ENCODE measurements around the gene EPB41L2. TPM values are rescaled to one million over a fixed set of nuclear protein-coding genes. Genes with fewer than 3 reads are reported as not detected.

EPB41L2 gene
- total RNA-seq, 1 experiment from 2014 or later = 74.8 TPM

GRCh38 chr6:130824978-130825694 lies 237.9 kb downstream of the EPB41L2 start:
- CTCF ChIA-PET = no interaction called here
- no peaks in the 10 kb centered on the region for H3K36me3 ChIP-seq (ENCODE audit: control insufficient read depth in 1 of 2, insufficient read depth in 2 of 2, low read length in 2 of 2)

GRCh38 chr6:130822736-130823135 lies 240.3 kb downstream of the EPB41L2 start:
- ChIA-PET POLR2A (no interaction called here), RAD21 (ENCODE audit: low non-redundant PET in 1 of 2, low total read pairs in 2 of 2, uncharacterized antibody in 2 of 2, unreplicated experiment in 2 of 2) (no interaction called here), CTCF (no interaction called here)
- intact Hi-C loops (cut with micrococcal nuclease) = no loop called here
- no peak overlapping the region for H3K4me2 ChIP-seq (ENCODE audit: low read length)
- H3K27ac ChIP-seq (ENCODE audit: low read depth, low read length) = no peak overlapping the region
- no peaks in the 10 kb centered on the region for H3K4me1 ChIP-seq (ENCODE audit: control insufficient read depth in 1 of 2, insufficient read depth in 2 of 2, low read length in 2 of 2)
- no peak overlapping the region for H3K4me3 ChIP-seq (replicated peaks in 1 of 2; ENCODE audit: low read depth in 1 of 2, low read length in 2 of 2)
- no peaks in the 10 kb centered on the region for H3K36me3 ChIP-seq (ENCODE audit: control insufficient read depth in 1 of 2, insufficient read depth in 2 of 2, low read length in 2 of 2)
- H3K9me2 ChIP-seq (ENCODE audit: insufficient read depth) = no peaks in the 10 kb centered on the region
- TF ChIP-seq ATF3 (IDR thresholded peaks at IDR 0.05) (no peak), ZBTB33 (IDR thresholded peaks at IDR 0.05; ENCODE audit: extremely low read depth, insufficient replicate concordance, low read length) (no peak), JUND (IDR thresholded peaks at IDR 0.05) (no peak)
- BruUV-seq (replicated peaks) = no TSS peak
- H4K20me1 ChIP-seq (ENCODE audit: insufficient read depth) = no peaks in the 10 kb centered on the region
- no peak for DNase-seq (ENCODE audit: low read depth, low spot score)
- no peak overlapping the region for H2AFZ ChIP-seq (ENCODE audit: low read depth, low read length, poor library complexity, severe bottlenecking)
- H3K79me2 ChIP-seq (ENCODE audit: insufficient read depth, low read length) = no peaks in the 10 kb centered on the region
- H3K27me3 ChIP-seq (ENCODE audit: insufficient read depth, low read length) = no peaks in the 10 kb centered on the region
- no peak overlapping the region for H3K9ac ChIP-seq (ENCODE audit: low read length)
- H3K9me3 ChIP-seq (ENCODE audit: control insufficient read depth in 1 of 2, insufficient read depth in 1 of 2, low read depth in 1 of 2, low read length in 2 of 2) = no peaks in the 10 kb centered on the region
- no peak for ATAC-seq

More at GRCh38 chr6:130824978-130825694, 237.9 kb downstream of the EPB41L2 start:
- intact Hi-C loops (cut with micrococcal nuclease) = no loop called here
- Histone ChIP-seq H4K20me1 (ENCODE audit: insufficient read depth) (no peaks in the 10 kb centered on the region), H2AFZ (ENCODE audit: low read depth, low read length, poor library complexity, severe bottlenecking) (no peak overlapping the region), H3K79me2 (ENCODE audit: insufficient read depth, low read length) (no peaks in the 10 kb centered on the region), H3K9me3 (ENCODE audit: control insufficient read depth in 1 of 2, insufficient read depth in 1 of 2, low read depth in 1 of 2, low read length in 2 of 2) (no peaks in the 10 kb centered on the region), H3K27ac (ENCODE audit: low read depth, low read length) (no peak overlapping the region), H3K9me2 (ENCODE audit: insufficient read depth) (no peaks in the 10 kb centered on the region), H3K27me3 (ENCODE audit: insufficient read depth, low read length) (no peaks in the 10 kb centered on the region), H3K4me3 (replicated peaks in 1 of 2; ENCODE audit: low read depth in 1 of 2, low read length in 2 of 2) (no peak overlapping the region), H3K4me1 (ENCODE audit: control insufficient read depth in 1 of 2, insufficient read depth in 2 of 2, low read length in 2 of 2) (no peaks in the 10 kb centered on the region), H3K9ac (ENCODE audit: low read length) (no peak overlapping the region), H3K4me2 (ENCODE audit: low read length) (no peak overlapping the region)
- ATAC-seq (no peak), DNase-seq (ENCODE audit: low read depth, low spot score) (no peak)
- no TSS peak for BruUV-seq (replicated peaks)
- ChIA-PET POLR2A (no interaction called here), RAD21 (ENCODE audit: low non-redundant PET in 1 of 2, low total read pairs in 2 of 2, uncharacterized antibody in 2 of 2, unreplicated experiment in 2 of 2) (no interaction called here)
- TF ChIP-seq ZFX (IDR thresholded peaks at IDR 0.05) = no peak
- TF ChIP-seq EGR1 (IDR thresholded peaks at IDR 0.05; ENCODE audit: low read depth) = no peak
